Lung (tissue), 12 donors: ENCODE data around the gene NPW. TPM values are rescaled to one million over a fixed set of nuclear protein-coding genes. Genes with fewer than 3 reads are reported as not detected.
A peak's percentile ranks its signal among the peaks of the same experiment; 100 is the strongest.

Source experiments
- ATAC-seq: fragments of 200-7000 bp; cut with Tn5 transposase; one replicate; pipeline ENCODE4 v1.9.1; 2020; ENCODE audit warnings: moderate number of reproducible peaks; ENCODE audit not compliant: insufficient read depth, low FRiP score
- DNase-seq, 3 donors: peaks; one replicate each; pipeline ENCODE4 v3.0.0-alpha.2; 2013 to 2017
- H3K27ac ChIP-seq, 2 donors: one replicate each; pipeline ENCODE4 v1.5.1; 2013; ENCODE audit warnings: mild to moderate bottlenecking in 2 of 2, moderate library complexity in 2 of 2, control low read depth in 1 of 2, inconsistent platforms in 1 of 2, low read depth in 1 of 2, low read length in 1 of 2
- H3K27me3 ChIP-seq, 3 donors: one replicate each; pipeline ENCODE4 v1.5.1; 2013; ENCODE audit warnings: low read length in 2 of 3; ENCODE audit not compliant: control insufficient read depth in 3 of 3, insufficient read depth in 3 of 3
- H3K36me3 ChIP-seq, 4 donors: one replicate each; pipeline ENCODE4 v1.5.1; 2013; ENCODE audit warnings: low read length in 4 of 4, mild to moderate bottlenecking in 1 of 4, moderate library complexity in 1 of 4; ENCODE audit not compliant: control insufficient read depth in 4 of 4, insufficient read depth in 4 of 4
- H3K4me1 ChIP-seq, 5 donors: one replicate each; pipeline ENCODE4 v1.5.1; 2013; ENCODE audit warnings: low read length in 5 of 5, mild to moderate bottlenecking in 2 of 5, moderate library complexity in 1 of 5; ENCODE audit not compliant: control insufficient read depth in 5 of 5, insufficient read depth in 5 of 5
- H3K4me3 ChIP-seq: one replicate; pipeline ENCODE4 v1.5.1; 2013; ENCODE audit warnings: mild to moderate bottlenecking, control low read depth, moderate library complexity
- H3K9ac ChIP-seq, 2 donors: one replicate each; pipeline ENCODE4 v1.5.1; 2013; ENCODE audit warnings: low read length in 2 of 2, control low read depth in 1 of 2; ENCODE audit not compliant: insufficient read depth in 1 of 2
- H3K9me3 ChIP-seq, 4 donors: one replicate each; pipeline ENCODE4 v1.5.1; 2013; ENCODE audit warnings: low read length in 3 of 4, mild to moderate bottlenecking in 1 of 4, moderate library complexity in 1 of 4; ENCODE audit not compliant: control insufficient read depth in 4 of 4, insufficient read depth in 3 of 4
- CTCF ChIP-seq: IDR thresholded peaks from 2 replicates; pipeline ENCODE4 v1.5.1; 2012; ENCODE audit warnings: mild to moderate bottlenecking; ENCODE audit errors: control extremely low read depth, extremely low read depth
- WGBS, 2 donors: extraction: QIAGEN DNeasy Blood & Tissue Kit; methylation state at CpG; one replicate each; pipeline ENCODE4 v1.1.7; 2013; 5-methylcytosine and 5-hydroxymethylcytosine counted together
- polyA plus RNA-seq, 2 donors: library from polyadenylated mRNA; stranded (reverse); fragments of 200-250 nt; gene quantifications; one replicate each; pipeline ENCODE4 v1.2.1, GENCODE V29; 2013
- total RNA-seq, 2 donors: library from RNA; depleted of rRNA in 1 of 2; stranded (reverse); fragments of >200 nt in 1 of 2; gene quantifications; one replicate each; pipeline ENCODE4 v1.2.1, GENCODE V29; 2014 to 2021
- donor health status: control.
- donor health status: control.
- donor health status: Bipolar disorder and iron deficiency.
- donor health status: healthy.
- donor health status: DM: yes; HTN: yes; CAD: no.

The NPW gene
- total and polyA plus RNA-seq, 4 donors: 0.12 to 1.3 (median 0.53) TPM

GRCh38 chr16:2045965-2046892, 26.6 kb downstream of the NPW start:
- H3K4me3 ChIP-seq: no peak overlapping the region
- peaks cover 8 to 46% (median 33%) of the 10 kb centered on the region in 5 donors for H3K4me1 ChIP-seq
- H3K27ac ChIP-seq: peak overlapping the region in 1 of 2 donors; percentile 88
- TF ChIP-seq CTCF: no peak
- H3K9me3 ChIP-seq: no peaks in the 10 kb centered on the region
- no peaks in the 10 kb centered on the region for H3K27me3 ChIP-seq
- H3K36me3 ChIP-seq: peaks cover 0 to 2% (median under 1%) of the 10 kb centered on the region in 4 donors
- no peak for DNase-seq
- WGBS, 2 donors: 83 to 86% methylated on average over 21 of the region's 21 CpGs
- peak overlapping the region in 1 of 2 donors; percentile 11 for H3K9ac ChIP-seq
- no peak for ATAC-seq

GRCh38 chr16:2046893-2047329, 27.3 kb downstream of the NPW start:
- H3K4me3 ChIP-seq: no peak overlapping the region
- ATAC-seq (no peak), DNase-seq (no peak)
- H3K27me3 ChIP-seq: no peaks in the 10 kb centered on the region
- peaks cover 0 to 7% (median 5%) of the 10 kb centered on the region in 4 donors for H3K36me3 ChIP-seq
- no peak overlapping the region for H3K9ac ChIP-seq
- no peak for TF ChIP-seq CTCF
- peaks cover 8 to 39% (median 26%) of the 10 kb centered on the region in 5 donors for H3K4me1 ChIP-seq
- H3K9me3 ChIP-seq: no peaks in the 10 kb centered on the region
- whole genome bisulfite sequencing, 2 donors: 16 to 22% methylated on average over 8 of the region's 8 CpGs
- peak overlapping the region; percentile 51 to 88 for H3K27ac ChIP-seq

- peaks cover 5 to 34% (median 20%) of the 10 kb centered on the region in 5 donors for H3K4me1 ChIP-seq
- TF ChIP-seq CTCF: peak; percentile 48
- no peaks in the 10 kb centered on the region for H3K27me3 ChIP-seq
- H3K36me3 ChIP-seq: peaks cover 0 to 12% (median 8%) of the 10 kb centered on the region in 4 donors
- H3K9me3 ChIP-seq: no peaks in the 10 kb centered on the region
- 0% methylated on average over 63 to 81 of the region's 81 CpGs for WGBS, 2 donors
- peak within 1 kb of the TSS; percentile 71 to 88 for H3K27ac ChIP-seq
- peak within 1 kb of the TSS; percentile 48 to 77 for H3K9ac ChIP-seq
- peak; percentile 94 for ATAC-seq
- peak within 1 kb of the TSS; percentile 89 for H3K4me3 ChIP-seq
- DNase-seq: peak; percentile 97 to 98 (median 97)
These were observed 27.9 kb downstream of the NPW start, which contains the start of the genes NTHL1 and TSC2 for GRCh38 chr16:2047330-2048115. Gene NTHL1 (minus strand): TSS chr16:2047834. CDS start chr16:2047823, 11 bp downstream. Gene TSC2 (plus strand): TSS chr16:2047985. CDS start chr16:2048616, 631 bp downstream.
